Measurements from ENCODE around the gene CLEC4C.
"Not testable (repeated sequence)": the region's sequence is repeated elsewhere in the genome, so short reads cannot be mapped to it uniquely, and the experiment has no call there.

The CLEC4C gene

GRCh38 chr12:7751941-7752922 lies 5.1 kb upstream of the CLEC4C start:
- H3K36me3 ChIP-seq (ENCODE audit: control insufficient read depth, low read length); H3K27me3 ChIP-seq (ENCODE audit: control insufficient read depth, low read length); H3K27ac ChIP-seq (ENCODE audit: low read depth, low read length); H3F3A ChIP-seq (ENCODE audit: control insufficient read depth, insufficient read depth); H3K4me1 ChIP-seq (ENCODE audit: control insufficient read depth, low read length); H3K4me2 ChIP-seq (ENCODE audit: low read length); H3K4me3 ChIP-seq (ENCODE audit: low read length); H3K79me2 ChIP-seq (ENCODE audit: control insufficient read depth, low read length); H3K9me3 ChIP-seq (ENCODE audit: control insufficient read depth, insufficient read depth, low read length); H3K9me2 ChIP-seq (replicated peaks; ENCODE audit: control insufficient read depth, low read length); H4K20me1 ChIP-seq (ENCODE audit: control insufficient read depth, insufficient read depth, low read depth, low read length): not testable (repeated sequence)

- H3K9me2 ChIP-seq (replicated peaks; ENCODE audit: control insufficient read depth, low read length) = no peaks in the 10 kb centered on the region
- no peak for TF ChIP-seq CTCF (IDR thresholded peaks at IDR 0.05; ENCODE audit: low read depth, low read length, poor library complexity, severe bottlenecking)
- no peak for TF ChIP-seq EZH2phosphoT487 (IDR thresholded peaks at IDR 0.05; ENCODE audit: borderline replicate concordance, low read length)
These were observed 4.2 kb upstream of the CLEC4C start for GRCh38 chr12:7751394-7751793.

GRCh38 chr12:7750350-7750749 lies 3.2 kb upstream of the CLEC4C start:
- Histone ChIP-seq H3K9me3 (ENCODE audit: control insufficient read depth, insufficient read depth, low read length) (no peaks in the 10 kb centered on the region), H3K4me1 (ENCODE audit: control insufficient read depth, low read length) (no peaks in the 10 kb centered on the region), H3K4me2 (ENCODE audit: low read length) (no peak overlapping the region), H3K27me3 (ENCODE audit: control insufficient read depth, low read length) (no peaks in the 10 kb centered on the region), H3K4me3 (ENCODE audit: low read length) (no peak overlapping the region), H3K9me2 (replicated peaks; ENCODE audit: control insufficient read depth, low read length) (no peaks in the 10 kb centered on the region), H3K27ac (ENCODE audit: low read depth, low read length) (no peak overlapping the region), H3F3A (ENCODE audit: control insufficient read depth, insufficient read depth) (no peaks in the 10 kb centered on the region), H4K20me1 (ENCODE audit: control insufficient read depth, insufficient read depth, low read depth, low read length) (no peaks in the 10 kb centered on the region), H3K79me2 (ENCODE audit: control insufficient read depth, low read length) (no peaks in the 10 kb centered on the region), H3K36me3 (ENCODE audit: control insufficient read depth, low read length) (no peaks in the 10 kb centered on the region)
- TF ChIP-seq CTCF (IDR thresholded peaks at IDR 0.05; ENCODE audit: low read depth, low read length, poor library complexity, severe bottlenecking) (no peak), EZH2phosphoT487 (IDR thresholded peaks at IDR 0.05; ENCODE audit: borderline replicate concordance, low read length) (no peak)

More at GRCh38 chr12:7751394-7751793, 4.2 kb upstream of the CLEC4C start:
- no peak overlapping the region for H3K27ac ChIP-seq (ENCODE audit: low read depth, low read length)
- H3F3A ChIP-seq (ENCODE audit: control insufficient read depth, insufficient read depth) = no peaks in the 10 kb centered on the region
- H3K4me2 ChIP-seq (ENCODE audit: low read length) = no peak overlapping the region
- no peaks in the 10 kb centered on the region for H4K20me1 ChIP-seq (ENCODE audit: control insufficient read depth, insufficient read depth, low read depth, low read length)
- H3K4me1 ChIP-seq (ENCODE audit: control insufficient read depth, low read length) = no peaks in the 10 kb centered on the region
- no peaks in the 10 kb centered on the region for H3K27me3 ChIP-seq (ENCODE audit: control insufficient read depth, low read length)
- H3K4me3 ChIP-seq (ENCODE audit: low read length) = no peak overlapping the region
- no peaks in the 10 kb centered on the region for H3K36me3 ChIP-seq (ENCODE audit: control insufficient read depth, low read length)
- H3K9me3 ChIP-seq (ENCODE audit: control insufficient read depth, insufficient read depth, low read length) = no peaks in the 10 kb centered on the region
- no peaks in the 10 kb centered on the region for H3K79me2 ChIP-seq (ENCODE audit: control insufficient read depth, low read length)

GRCh38 chr12:7749442-7749841 lies 2.3 kb upstream of the CLEC4C start:
- H3K27me3 ChIP-seq (ENCODE audit: control insufficient read depth, low read length) = no peaks in the 10 kb centered on the region
- no peaks in the 10 kb centered on the region for H4K20me1 ChIP-seq (ENCODE audit: control insufficient read depth, insufficient read depth, low read depth, low read length)
- no peaks in the 10 kb centered on the region for H3K79me2 ChIP-seq (ENCODE audit: control insufficient read depth, low read length)
- no peaks in the 10 kb centered on the region for H3K4me1 ChIP-seq (ENCODE audit: control insufficient read depth, low read length)
- no peak overlapping the region for H3K27ac ChIP-seq (ENCODE audit: low read depth, low read length)
- TF ChIP-seq EZH2phosphoT487 (IDR thresholded peaks at IDR 0.05; ENCODE audit: borderline replicate concordance, low read length) (no peak), CTCF (IDR thresholded peaks at IDR 0.05; ENCODE audit: low read depth, low read length, poor library complexity, severe bottlenecking) (no peak)
- H3K4me2 ChIP-seq (ENCODE audit: low read length) = no peak overlapping the region
- H3K9me3 ChIP-seq (ENCODE audit: control insufficient read depth, insufficient read depth, low read length) = no peaks in the 10 kb centered on the region
- no peak overlapping the region for H3K4me3 ChIP-seq (ENCODE audit: low read length)
- H3K9me2 ChIP-seq (replicated peaks; ENCODE audit: control insufficient read depth, low read length) = no peaks in the 10 kb centered on the region
- H3K36me3 ChIP-seq (ENCODE audit: control insufficient read depth, low read length) = no peaks in the 10 kb centered on the region
- H3F3A ChIP-seq (ENCODE audit: control insufficient read depth, insufficient read depth) = no peaks in the 10 kb centered on the region
